Smooth muscle cell (in vitro differentiated cells): ENCODE results near the gene OCRL. TPM values are rescaled to one million over a fixed set of nuclear protein-coding genes. Genes with fewer than 3 reads are reported as not detected.

Experiments used
- DNase-seq: peaks from one replicate; lab custom pipeline; 2025; ENCODE audit not compliant: unreplicated experiment; lab: John Stamatoyannopoulos, UW
- H2AFZ ChIP-seq: fragments of 200-600 bp; sonication (generic); 2 replicates; pipeline ENCODE4 v1.6.0; 2016; ENCODE audit warnings: antibody characterized with exemption, low read depth, mild to moderate bottlenecking
- H3F3A ChIP-seq: fragments of 200-600 bp; sonication (generic); 2 replicates; pipeline ENCODE4 v1.6.0; 2017; ENCODE audit warnings: antibody characterized with exemption, low read depth
- H3K27ac ChIP-seq: fragments of 200-600 bp; sonication (generic); 2 replicates; pipeline ENCODE4 v1.5.1; 2016; ENCODE audit warnings: low read depth, mild to moderate bottlenecking
- H3K27me3 ChIP-seq: fragments of 200-600 bp; sonication (generic); 2 replicates; pipeline ENCODE4 v1.6.1; 2016; ENCODE audit warnings: low read depth, mild to moderate bottlenecking
- H3K36me3 ChIP-seq: fragments of 200-600 bp; sonication (generic); 2 replicates; pipeline ENCODE4 v1.5.1; 2016; ENCODE audit warnings: low read depth
- H3K4me1 ChIP-seq: fragments of 200-600 bp; sonication (generic); 2 replicates; pipeline ENCODE4 v1.5.1; 2016; ENCODE audit warnings: low read depth
- H3K4me2 ChIP-seq: fragments of 200-600 bp; sonication (generic); 2 replicates; pipeline ENCODE4 v1.6.0; 2016; ENCODE audit warnings: mild to moderate bottlenecking
- H3K4me3 ChIP-seq: fragments of 200-600 bp; sonication (generic); 2 replicates; pipeline ENCODE4 v1.5.1; 2016; ENCODE audit warnings: mild to moderate bottlenecking
- H3K79me2 ChIP-seq: fragments of 200-600 bp; sonication (generic); 2 replicates; pipeline ENCODE4 v1.6.0; 2016; ENCODE audit warnings: low read depth, mild to moderate bottlenecking
- H3K9ac ChIP-seq: fragments of 200-600 bp; sonication (generic); 2 replicates; pipeline ENCODE4 v1.6.0; 2016; ENCODE audit warnings: low read depth
- H3K9me3 ChIP-seq: fragments of 200-600 bp; sonication (generic); replicated peaks from 2 replicates; pipeline ENCODE4 v1.5.1; 2016; ENCODE audit warnings: low read depth
- H4K20me1 ChIP-seq: fragments of 200-600 bp; sonication (generic); 2 replicates; pipeline ENCODE4 v1.6.0; 2016; ENCODE audit warnings: low read depth
- WGBS: methylation state at CpG from one replicate; pipeline ENCODE4 v1.1.7; 2016; ENCODE audit warnings: low lambda C conversion rate; 5-methylcytosine and 5-hydroxymethylcytosine counted together
- polyA plus RNA-seq: library from polyadenylated mRNA; unstranded; fragments of >200 nt; fragmentation: Nextera tagmentation; extraction: Ambion mirVana; gene quantifications from 2 replicates; pipeline ENCODE4 v1.2.1, GENCODE V29; 2016
- total RNA-seq: library from RNA; depleted of rRNA; stranded (reverse); fragments of >200 nt; gene quantifications from 2 replicates; pipeline ENCODE4 v1.2.3, GENCODE V29; 2014
- TF ChIP-seq, protein P1 (sequence below): fragments of 200-600 bp; sonication (generic); IDR thresholded peaks from 2 replicates; pipeline ENCODE4 v1.5.1; 2017; ENCODE audit warnings: borderline replicate concordance, mild to moderate bottlenecking, antibody characterized with exemption; ENCODE audit not compliant: insufficient read depth, poor library complexity, severe bottlenecking

Gene OCRL
- total and polyA plus RNA-seq, 2 experiments from 2014 or later, result 8.7 to 26.2 TPM

DNA sequence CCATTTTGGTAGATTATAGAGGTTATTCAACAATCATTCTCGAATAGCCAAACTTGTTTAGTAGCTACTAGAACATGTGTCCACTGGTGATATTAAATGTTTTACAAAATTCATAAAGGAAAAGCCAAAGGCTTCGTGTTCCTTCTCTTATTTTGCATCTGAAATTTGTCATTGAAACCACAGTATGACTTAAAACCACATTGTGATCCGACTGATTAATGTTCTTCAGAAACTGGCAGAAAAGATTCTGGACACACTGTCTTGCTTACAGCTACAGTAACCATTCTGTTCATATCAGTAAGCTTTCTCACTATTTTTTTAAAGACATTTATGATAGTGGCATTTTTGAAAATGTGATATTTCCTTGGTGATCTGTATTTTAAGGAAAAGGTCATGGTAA lies 14.2 kb upstream of the OCRL start:
- DNase-seq, result no peak
- WGBS, result 57% methylated on average over 3 of the region's 3 CpGs
- H4K20me1 ChIP-seq, result peaks cover 12% of the 10 kb centered on the region
- no peaks in the 10 kb centered on the region for H3K4me1 ChIP-seq
- H3K9me3 ChIP-seq, result no peaks in the 10 kb centered on the region
- H3K27ac ChIP-seq, result no peak overlapping the region
- H3K9ac ChIP-seq, result no peak overlapping the region
- H3K27me3 ChIP-seq, result no peaks in the 10 kb centered on the region
- H3K79me2 ChIP-seq, result peaks cover 12% of the 10 kb centered on the region
- H2AFZ ChIP-seq, result no peak overlapping the region
- TF ChIP-seq, protein P1, sequence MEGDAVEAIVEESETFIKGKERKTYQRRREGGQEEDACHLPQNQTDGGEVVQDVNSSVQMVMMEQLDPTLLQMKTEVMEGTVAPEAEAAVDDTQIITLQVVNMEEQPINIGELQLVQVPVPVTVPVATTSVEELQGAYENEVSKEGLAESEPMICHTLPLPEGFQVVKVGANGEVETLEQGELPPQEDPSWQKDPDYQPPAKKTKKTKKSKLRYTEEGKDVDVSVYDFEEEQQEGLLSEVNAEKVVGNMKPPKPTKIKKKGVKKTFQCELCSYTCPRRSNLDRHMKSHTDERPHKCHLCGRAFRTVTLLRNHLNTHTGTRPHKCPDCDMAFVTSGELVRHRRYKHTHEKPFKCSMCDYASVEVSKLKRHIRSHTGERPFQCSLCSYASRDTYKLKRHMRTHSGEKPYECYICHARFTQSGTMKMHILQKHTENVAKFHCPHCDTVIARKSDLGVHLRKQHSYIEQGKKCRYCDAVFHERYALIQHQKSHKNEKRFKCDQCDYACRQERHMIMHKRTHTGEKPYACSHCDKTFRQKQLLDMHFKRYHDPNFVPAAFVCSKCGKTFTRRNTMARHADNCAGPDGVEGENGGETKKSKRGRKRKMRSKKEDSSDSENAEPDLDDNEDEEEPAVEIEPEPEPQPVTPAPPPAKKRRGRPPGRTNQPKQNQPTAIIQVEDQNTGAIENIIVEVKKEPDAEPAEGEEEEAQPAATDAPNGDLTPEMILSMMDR, result no peak
- H3F3A ChIP-seq, result no peaks in the 10 kb centered on the region
- H3K4me3 ChIP-seq, result no peak overlapping the region
- no peak overlapping the region for H3K4me2 ChIP-seq
- H3K36me3 ChIP-seq, result no peaks in the 10 kb centered on the region

DNA sequence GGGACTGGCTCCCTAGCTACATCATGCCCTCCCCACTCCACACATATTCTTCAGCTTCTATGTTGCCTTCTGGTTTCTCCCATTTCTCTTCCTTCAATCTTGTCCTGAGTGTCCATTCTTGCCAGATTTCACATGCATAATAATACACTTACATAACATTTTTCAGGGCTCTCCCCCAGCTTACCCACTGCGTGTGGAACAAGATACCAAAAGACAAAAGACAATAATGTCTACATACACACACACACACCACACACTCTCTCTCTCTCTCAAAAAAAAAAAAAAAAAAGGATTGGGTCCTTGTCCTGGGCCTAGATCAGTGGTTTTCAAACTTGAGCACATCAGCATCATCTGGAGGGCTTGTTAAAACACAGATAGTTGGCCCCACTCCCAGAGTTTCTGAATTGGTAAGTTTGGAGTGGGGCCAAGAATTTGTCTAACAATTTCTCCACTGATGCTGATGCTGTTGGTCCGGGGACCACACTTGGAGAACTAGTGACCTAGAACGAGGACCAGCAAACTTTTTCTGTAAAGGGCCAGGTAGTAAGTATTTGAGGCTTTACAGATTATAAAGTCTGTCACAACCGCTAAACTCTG lies 10.3 kb upstream of the OCRL start:
- no peaks in the 10 kb centered on the region for H3K27me3 ChIP-seq
- no peaks in the 10 kb centered on the region for H4K20me1 ChIP-seq
- TF ChIP-seq, protein P1, result no peak
- no peak overlapping the region for H2AFZ ChIP-seq
- no peaks in the 10 kb centered on the region for H3K36me3 ChIP-seq
- H3K79me2 ChIP-seq, result no peaks in the 10 kb centered on the region
- no peaks in the 10 kb centered on the region for H3F3A ChIP-seq
- no peak overlapping the region for H3K4me3 ChIP-seq
- H3K4me1 ChIP-seq, result no peaks in the 10 kb centered on the region
- no peaks in the 10 kb centered on the region for H3K9me3 ChIP-seq
- 82% methylated on average over 4 of the region's 4 CpGs for WGBS
- no peak overlapping the region for H3K9ac ChIP-seq
- H3K4me2 ChIP-seq, result no peak overlapping the region
- no peak overlapping the region for H3K27ac ChIP-seq
- DNase-seq, result no peak

DNA sequence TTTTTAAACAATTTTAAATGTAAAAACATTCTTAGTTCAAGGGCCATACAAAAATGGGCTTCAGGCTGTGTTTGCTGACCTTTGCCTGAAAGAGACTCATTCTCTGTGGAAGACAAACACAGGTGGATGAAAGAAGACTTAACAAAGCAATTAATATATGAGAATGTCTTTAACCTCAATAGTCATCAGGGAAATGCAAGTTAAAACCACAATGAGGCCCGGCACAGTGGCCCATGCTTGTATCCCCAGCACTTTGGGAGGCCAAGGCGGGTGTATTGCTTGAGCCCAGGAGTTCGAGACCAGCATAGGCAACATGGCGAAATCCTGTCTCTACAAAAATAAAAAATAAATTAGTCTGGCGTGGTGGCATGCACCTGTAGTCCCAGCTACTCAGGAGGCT lies 9.6 kb upstream of the OCRL start:
- Histone ChIP-seq H3K27ac (no peak overlapping the region), H2AFZ (no peak overlapping the region), H3K4me3 (no peak overlapping the region), H3K4me2 (no peak overlapping the region), H3K9ac (no peak overlapping the region), H3F3A (no peaks in the 10 kb centered on the region), H3K4me1 (no peaks in the 10 kb centered on the region), H3K27me3 (no peaks in the 10 kb centered on the region), H4K20me1 (no peaks in the 10 kb centered on the region), H3K79me2 (no peaks in the 10 kb centered on the region), H3K36me3 (no peaks in the 10 kb centered on the region), H3K9me3 (no peaks in the 10 kb centered on the region)
- no peak for DNase-seq
- TF ChIP-seq, protein P1, result no peak
- WGBS, result 75% methylated on average over 5 of the region's 5 CpGs

GRCh38 chrX:129531132-129531531 lies 8.9 kb upstream of the OCRL start:
- Histone ChIP-seq H3K27ac (no peak overlapping the region), H3K79me2 (no peaks in the 10 kb centered on the region), H3K9me3 (no peaks in the 10 kb centered on the region), H3K9ac (no peak overlapping the region), H3K4me2 (no peak overlapping the region), H3K4me1 (no peaks in the 10 kb centered on the region), H4K20me1 (no peaks in the 10 kb centered on the region), H3K36me3 (no peaks in the 10 kb centered on the region), H3F3A (no peaks in the 10 kb centered on the region), H3K27me3 (no peaks in the 10 kb centered on the region), H2AFZ (no peak overlapping the region), H3K4me3 (no peak overlapping the region)
- TF ChIP-seq, protein P1, result no peak
- no peak for DNase-seq
- 75% methylated on average over 1 of the region's 1 CpG for WGBS
